ENCODE results near the gene FAM78A. TPM values are rescaled to one million over a fixed set of nuclear protein-coding genes. Genes with fewer than 3 reads are reported as not detected.

FAM78A gene
- total RNA-seq, 1 experiment from 2014 or later: 0.84 TPM

DNA sequence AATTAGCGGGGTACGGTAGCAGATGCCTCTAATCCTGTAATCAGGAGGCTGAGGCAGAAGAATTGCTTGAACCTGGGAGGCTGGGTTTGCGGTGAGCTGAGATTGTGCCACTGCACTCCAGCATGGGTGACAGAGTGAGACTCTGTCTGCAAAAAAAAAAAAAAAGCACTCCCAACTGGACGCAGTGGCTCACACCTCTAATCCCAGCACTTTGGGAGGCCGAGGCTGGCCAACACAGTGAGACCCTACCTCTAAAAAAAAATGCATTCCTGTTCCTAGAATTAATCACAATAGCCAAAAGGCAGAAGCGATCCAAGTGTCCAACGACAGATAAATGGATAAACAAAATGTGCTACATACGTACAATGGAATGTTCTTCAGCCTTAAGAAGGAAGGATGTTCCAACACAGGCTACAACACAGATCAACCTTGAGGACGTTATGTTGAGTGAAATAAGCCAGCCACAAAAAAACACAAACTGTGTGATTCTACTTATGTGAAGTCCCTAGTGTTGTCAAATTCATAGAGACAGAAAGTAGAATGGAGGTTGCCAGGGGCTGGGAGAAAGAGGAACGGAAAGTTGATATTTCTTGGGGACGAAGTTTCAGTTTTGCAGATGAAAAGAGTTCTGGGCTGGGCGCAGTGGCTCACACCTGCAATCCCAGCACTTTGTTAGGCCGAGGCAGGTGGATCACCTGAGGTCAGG is 13.8 kb downstream of the FAM78A start:
- no peaks in the 10 kb centered on the region for H3K36me3 ChIP-seq (ENCODE audit: insufficient read depth, low read length, poor library complexity, severe bottlenecking)
- ChIA-PET CTCF (interaction anchor here (0.6 kb wide), 1 partner anchor 71 kb away, joined by 4 read pairs; no protein-coding TSS in a partner anchor), POLR2A (ENCODE audit: low non-redundant PET) (no interaction called here)
- H3K27ac ChIP-seq (ENCODE audit: low read depth, low read length, poor library complexity, severe bottlenecking): no peak overlapping the region
- H3K27me3 ChIP-seq (replicated peaks; ENCODE audit: insufficient read depth, low read depth, low read length, poor library complexity): no peaks in the 10 kb centered on the region
- BruUV-seq (replicated peaks): no TSS peak
- no peak overlapping the region for H3K4me3 ChIP-seq (ENCODE audit: low read depth, low read length, poor library complexity, severe bottlenecking)
- H3K9me3 ChIP-seq (ENCODE audit: low read depth, low read length, poor library complexity, severe bottlenecking): no peaks in the 10 kb centered on the region
- DNase-seq (ENCODE audit: low spot score): no peak
- H3K4me1 ChIP-seq (ENCODE audit: insufficient read depth, low read length, poor library complexity, severe bottlenecking): peaks cover 7% of the 10 kb centered on the region
- TF ChIP-seq EZH2 (IDR thresholded peaks at IDR 0.05; ENCODE audit: borderline replicate concordance, low read depth, low read length, poor library complexity, severe bottlenecking): no peak
- TF ChIP-seq, protein P1, sequence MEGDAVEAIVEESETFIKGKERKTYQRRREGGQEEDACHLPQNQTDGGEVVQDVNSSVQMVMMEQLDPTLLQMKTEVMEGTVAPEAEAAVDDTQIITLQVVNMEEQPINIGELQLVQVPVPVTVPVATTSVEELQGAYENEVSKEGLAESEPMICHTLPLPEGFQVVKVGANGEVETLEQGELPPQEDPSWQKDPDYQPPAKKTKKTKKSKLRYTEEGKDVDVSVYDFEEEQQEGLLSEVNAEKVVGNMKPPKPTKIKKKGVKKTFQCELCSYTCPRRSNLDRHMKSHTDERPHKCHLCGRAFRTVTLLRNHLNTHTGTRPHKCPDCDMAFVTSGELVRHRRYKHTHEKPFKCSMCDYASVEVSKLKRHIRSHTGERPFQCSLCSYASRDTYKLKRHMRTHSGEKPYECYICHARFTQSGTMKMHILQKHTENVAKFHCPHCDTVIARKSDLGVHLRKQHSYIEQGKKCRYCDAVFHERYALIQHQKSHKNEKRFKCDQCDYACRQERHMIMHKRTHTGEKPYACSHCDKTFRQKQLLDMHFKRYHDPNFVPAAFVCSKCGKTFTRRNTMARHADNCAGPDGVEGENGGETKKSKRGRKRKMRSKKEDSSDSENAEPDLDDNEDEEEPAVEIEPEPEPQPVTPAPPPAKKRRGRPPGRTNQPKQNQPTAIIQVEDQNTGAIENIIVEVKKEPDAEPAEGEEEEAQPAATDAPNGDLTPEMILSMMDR (conservative IDR thresholded peaks at IDR 0.05; ENCODE audit: low read depth, low read length): no peak
- intact Hi-C loops (cut with micrococcal nuclease; ENCODE audit: unreplicated experiment): no loop called here

DNA sequence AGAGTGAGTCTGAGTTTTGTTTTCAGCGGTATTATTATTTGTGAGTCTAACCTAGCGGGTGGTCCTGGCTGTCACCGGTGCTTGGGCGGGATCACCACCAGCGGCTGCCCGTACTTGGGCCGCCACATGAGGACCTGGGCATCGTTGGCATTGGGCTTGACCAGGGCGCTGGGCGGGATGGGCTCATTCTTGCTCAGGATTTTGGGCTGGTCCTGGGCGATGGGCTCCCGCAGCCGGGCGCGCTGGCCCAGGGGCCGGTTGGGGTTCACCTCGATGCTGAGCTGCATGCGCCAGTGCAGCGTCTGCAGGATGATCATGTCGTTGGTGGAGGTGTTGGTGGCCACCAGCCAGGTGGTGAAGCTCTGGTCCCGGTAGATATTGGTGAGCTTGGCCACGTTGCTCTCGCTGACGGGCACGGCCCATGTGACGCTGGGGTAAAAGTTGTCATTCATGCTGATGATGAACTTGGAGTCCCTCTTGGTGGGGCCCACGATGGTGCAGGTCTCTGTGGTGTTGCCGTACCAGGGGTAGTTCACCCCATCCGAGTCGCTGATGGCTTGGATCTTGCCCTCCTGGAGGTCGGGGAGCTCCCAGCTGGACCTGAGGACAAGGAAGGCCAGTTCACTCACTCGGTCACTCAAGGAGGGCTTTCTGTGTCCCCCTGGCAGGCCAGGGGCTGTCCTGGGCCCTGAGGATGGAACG is 15.4 kb downstream of the FAM78A start:
- ChIA-PET POLR2A (ENCODE audit: low non-redundant PET) (no interaction called here), CTCF (no interaction called here)
- Histone ChIP-seq H3K4me1 (ENCODE audit: insufficient read depth, low read length, poor library complexity, severe bottlenecking) (peaks cover 22% of the 10 kb centered on the region), H3K36me3 (ENCODE audit: insufficient read depth, low read length, poor library complexity, severe bottlenecking) (no peaks in the 10 kb centered on the region), H3K27me3 (replicated peaks; ENCODE audit: insufficient read depth, low read depth, low read length, poor library complexity) (no peaks in the 10 kb centered on the region), H3K4me3 (ENCODE audit: low read depth, low read length, poor library complexity, severe bottlenecking) (no peak overlapping the region), H3K9me3 (ENCODE audit: low read depth, low read length, poor library complexity, severe bottlenecking) (no peaks in the 10 kb centered on the region), H3K27ac (ENCODE audit: low read depth, low read length, poor library complexity, severe bottlenecking) (no peak overlapping the region)
- BruUV-seq (replicated peaks): no TSS peak
- intact Hi-C loops (cut with micrococcal nuclease; ENCODE audit: unreplicated experiment): no loop called here
- TF ChIP-seq, protein P1 (conservative IDR thresholded peaks at IDR 0.05; ENCODE audit: low read depth, low read length): no peak
- no peak for TF ChIP-seq EZH2 (IDR thresholded peaks at IDR 0.05; ENCODE audit: borderline replicate concordance, low read depth, low read length, poor library complexity, severe bottlenecking)
- no peak for DNase-seq (ENCODE audit: low spot score)

DNA sequence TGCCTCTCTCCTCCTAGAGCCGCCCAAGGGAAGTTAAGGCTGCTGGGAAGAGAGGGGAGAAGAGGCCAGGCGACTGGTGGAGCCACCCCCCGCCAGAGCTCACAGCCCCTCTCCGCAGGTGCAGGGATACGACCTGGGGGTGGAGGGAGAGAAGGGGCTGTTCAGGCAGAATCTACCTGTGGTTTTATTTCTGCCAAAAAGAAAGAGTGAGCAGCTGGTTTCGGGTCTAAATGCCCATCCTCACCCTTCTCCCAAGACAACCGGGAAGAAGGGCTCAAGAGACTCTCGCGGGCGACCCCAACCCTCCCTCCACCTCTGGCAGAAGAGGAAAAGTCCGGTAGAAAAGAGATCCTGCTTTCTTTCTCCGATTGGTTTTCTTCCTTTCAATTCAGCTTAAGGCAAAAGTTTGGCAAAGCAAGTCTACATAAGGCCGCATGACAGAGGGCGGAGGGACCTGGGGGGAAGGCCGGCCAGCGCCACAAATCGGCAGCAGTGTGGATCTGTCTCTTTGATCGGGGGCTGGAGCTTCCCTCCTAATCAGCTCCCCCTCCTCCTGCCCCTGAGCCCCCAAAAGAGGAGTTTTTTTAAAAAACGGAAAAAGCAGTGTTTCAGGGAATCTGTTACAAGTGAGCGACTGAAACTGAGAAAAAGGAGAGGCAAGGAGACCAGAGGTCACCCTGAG is 16.3 kb downstream of the FAM78A start:
- CTCF ChIA-PET: no interaction called here
- Histone ChIP-seq H3K27ac (ENCODE audit: low read depth, low read length, poor library complexity, severe bottlenecking) (peak overlapping the region; percentile 47), H3K27me3 (replicated peaks; ENCODE audit: insufficient read depth, low read depth, low read length, poor library complexity) (no peaks in the 10 kb centered on the region), H3K4me1 (ENCODE audit: insufficient read depth, low read length, poor library complexity, severe bottlenecking) (peaks cover 31% of the 10 kb centered on the region), H3K36me3 (ENCODE audit: insufficient read depth, low read length, poor library complexity, severe bottlenecking) (no peaks in the 10 kb centered on the region), H3K9me3 (ENCODE audit: low read depth, low read length, poor library complexity, severe bottlenecking) (no peaks in the 10 kb centered on the region), H3K4me3 (ENCODE audit: low read depth, low read length, poor library complexity, severe bottlenecking) (no peak overlapping the region)
- POLR2A ChIA-PET (ENCODE audit: low non-redundant PET): no interaction called here
- TF ChIP-seq, protein P1 (conservative IDR thresholded peaks at IDR 0.05; ENCODE audit: low read depth, low read length): no peak
- TF ChIP-seq EZH2 (IDR thresholded peaks at IDR 0.05; ENCODE audit: borderline replicate concordance, low read depth, low read length, poor library complexity, severe bottlenecking): no peak
- intact Hi-C loops (cut with micrococcal nuclease; ENCODE audit: unreplicated experiment): no loop called here
- DNase-seq (ENCODE audit: low spot score): no peak
- BruUV-seq (replicated peaks): no TSS peak

Measured in A673 (cell line).